ENCODE results near the gene SAPCD2.
"Not testable (repeated sequence)": the region's sequence is repeated elsewhere in the genome, so short reads cannot be mapped to it uniquely, and the experiment has no call there.

Gene SAPCD2

GRCh38 chr9:137045294-137046087, 24.9 kb downstream of the SAPCD2 start:
- no peak for DNase-seq

GRCh38 chr9:137044502-137045177, 25.7 kb downstream of the SAPCD2 start:
- DNase-seq = no peak

GRCh38 chr9:137044037-137044436, 26.3 kb downstream of the SAPCD2 start:
- DNase-seq = no peak

GRCh38 chr9:137042751-137043727, 27.3 kb downstream of the SAPCD2 start:
- no peak for DNase-seq

GRCh38 chr9:137041124-137041523, 29.2 kb downstream of the SAPCD2 start:
- no peak for DNase-seq

- no peak for DNase-seq
Observed at GRCh38 chr9:137040568-137040967, 29.8 kb downstream of the SAPCD2 start.

GRCh38 chr9:137039611-137040366, 30.6 kb downstream of the SAPCD2 start:
- DNase-seq = no peak

GRCh38 chr9:137038916-137039315, 31.4 kb downstream of the SAPCD2 start:
- DNase-seq = no peak

- DNase-seq = no peak
Observed at GRCh38 chr9:137037483-137037882, 32.9 kb downstream of the SAPCD2 start.

- no peak for DNase-seq
Observed at GRCh38 chr9:137037035-137037434, 33.3 kb downstream of the SAPCD2 start.

GRCh38 chr9:137035937-137036336, 34.4 kb downstream of the SAPCD2 start:
- no peak for DNase-seq

GRCh38 chr9:137035507-137035834, 34.9 kb downstream of the SAPCD2 start:
- no peak for DNase-seq

- DNase-seq = peak; percentile 85
Observed at GRCh38 chr9:137034709-137035506, 35.4 kb downstream of the SAPCD2 start.

- no peak for DNase-seq
Observed at GRCh38 chr9:137034039-137034708, 36.2 kb downstream of the SAPCD2 start.

- not testable (repeated sequence) for DNase-seq
Observed at GRCh38 chr9:137033481-137033880, 36.9 kb downstream of the SAPCD2 start.

GRCh38 chr9:137032858-137033257, 37.5 kb downstream of the SAPCD2 start:
- no peak for DNase-seq

- DNase-seq = no peak
Observed at GRCh38 chr9:137031904-137032640, 38.3 kb downstream of the SAPCD2 start, which contains the start of gene FUT7. TSS of gene FUT7 (minus strand) at chr9:137032088. CDS start at chr9:137031991, 97 bp downstream.

- no peak for DNase-seq
Observed at GRCh38 chr9:137030538-137031527, 39.5 kb downstream of the SAPCD2 start.

- DNase-seq = no peak
Observed at GRCh38 chr9:137030006-137030405, 40.4 kb downstream of the SAPCD2 start.
